Astrocyte of the spinal cord (primary cell): Measurements from ENCODE around the gene TOX2.

Source experiments
- DNase-seq: peaks from one replicate; pipeline ENCODE4 v3.0.0; 2011; ENCODE audit warnings: low read depth, low spot score
- H3K4me3 ChIP-seq: 2 replicates; pipeline ENCODE4 v1.5.1; 2011; ENCODE audit warnings: low read depth, mild to moderate bottlenecking, low read length, moderate library complexity
- CTCF ChIP-seq: IDR thresholded peaks from 2 replicates; pipeline ENCODE4 v1.5.1; 2012; ENCODE audit warnings: low read depth, mild to moderate bottlenecking, low read length, inconsistent platforms
- in situ Hi-C: cut with HindIII; loops from 2 replicates; pipeline ENCODE4 v1.10.0; 2017; ENCODE audit warnings: low sequenced_read_pairs

Gene TOX2

DNA sequence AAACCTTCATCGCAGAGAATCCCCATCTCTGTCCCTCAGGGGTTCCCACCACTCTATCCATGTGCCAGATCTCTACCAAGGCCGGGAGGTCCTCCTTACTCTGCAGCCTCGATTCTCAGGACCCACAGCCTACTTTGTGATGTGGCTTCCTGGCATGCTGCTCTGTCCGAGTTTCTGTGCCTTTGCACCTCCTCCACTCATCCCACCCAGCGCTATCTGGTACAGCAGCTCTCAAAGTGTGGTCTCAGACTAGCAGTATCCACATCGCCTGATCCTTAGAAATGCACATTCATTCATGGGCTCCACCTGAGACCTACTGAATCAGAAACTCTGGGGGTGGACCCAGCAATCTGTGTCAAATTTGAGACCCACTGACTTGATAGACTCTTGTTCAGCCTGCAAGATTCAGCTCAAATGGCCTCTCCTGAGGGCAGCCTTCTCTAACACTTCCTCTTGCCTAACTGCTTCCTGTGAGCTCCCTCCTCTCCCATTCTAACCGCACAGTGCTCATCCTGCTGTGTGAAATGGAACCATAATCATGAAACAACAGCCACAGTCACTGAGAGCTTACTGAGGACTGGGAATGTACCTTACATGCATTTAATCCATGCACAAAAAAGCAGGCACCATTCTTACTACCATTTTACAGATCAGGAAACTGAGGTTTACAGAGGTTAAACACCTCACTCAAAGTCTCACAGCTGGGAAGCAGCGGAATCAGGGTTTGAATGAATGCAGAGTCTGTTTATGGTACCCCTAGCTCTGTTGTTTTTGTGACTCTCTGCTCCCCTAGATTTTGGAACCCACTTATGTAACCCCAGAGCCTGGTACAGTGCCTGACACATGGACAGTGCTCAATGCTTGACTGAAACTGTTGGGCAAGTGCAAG, 202.9 kb downstream of the TOX2 start:
- TF ChIP-seq CTCF = no peak
- in situ Hi-C loops = no loop called here
- H3K4me3 ChIP-seq = no peak overlapping the region
- no peak for DNase-seq

- in situ Hi-C loops = no loop called here
- no peak for DNase-seq
- no peak overlapping the region for H3K4me3 ChIP-seq
- TF ChIP-seq CTCF = no peak
These were observed 203.8 kb downstream of the TOX2 start for GRCh38 chr20:44118185-44119033.
